Stimulated activated CD4-positive, alpha-beta T cell treated with anti-CD3 and anti-CD28 coated beads, Interleukin-15, amount 100 ng/mL, for 1 hour (primary cell): ENCODE data around the gene CERS5.

ENCODE experiments used
- DNase-seq, 2 donors: peaks; one replicate each; pipeline ENCODE4 v3.0.0-alpha.2; 2020; ENCODE audit warnings: low read depth in 1 of 2, low spot score in 1 of 2

The CERS5 gene

GRCh38 chr12:50167049-50167828 is at the start of gene CERS5:
Gene CERS5, minus strand, starts transcription at chr12:50167369. Its CDS starts 72 bp downstream, at chr12:50167297.
- DNase-seq = peak; percentile 92 to 94

GRCh38 chr12:50215033-50215432 is 47.9 kb upstream of the CERS5 start:
- DNase-seq = no peak

GRCh38 chr12:50214018-50214417 is 46.8 kb upstream of the CERS5 start:
- no peak for DNase-seq

- no peak for DNase-seq
Measured at GRCh38 chr12:50213439-50213838, 46.3 kb upstream of the CERS5 start.

- DNase-seq = no peak
Measured at GRCh38 chr12:50212071-50212467, 44.9 kb upstream of the CERS5 start.

- no peak for DNase-seq
Measured at GRCh38 chr12:50211392-50212070, 44.4 kb upstream of the CERS5 start.

- no peak for DNase-seq
Measured at GRCh38 chr12:50207424-50207823, 40.3 kb upstream of the CERS5 start.

GRCh38 chr12:50205648-50206047 is 38.5 kb upstream of the CERS5 start:
- no peak for DNase-seq

GRCh38 chr12:50203691-50204090 is 36.5 kb upstream of the CERS5 start:
- no peak for DNase-seq

- no peak for DNase-seq
Measured at GRCh38 chr12:50201987-50202521, 34.9 kb upstream of the CERS5 start.

GRCh38 chr12:50200552-50201273 is 33.5 kb upstream of the CERS5 start:
- no peak for DNase-seq

- DNase-seq = no peak
Measured at GRCh38 chr12:50198829-50199228, 31.7 kb upstream of the CERS5 start.

- no peak for DNase-seq
Measured at GRCh38 chr12:50197297-50197727, 30.1 kb upstream of the CERS5 start.

- no peak for DNase-seq
Measured at GRCh38 chr12:50196537-50196936, 29.4 kb upstream of the CERS5 start.

GRCh38 chr12:50195832-50196231 is 28.7 kb upstream of the CERS5 start:
- no peak for DNase-seq

- no peak for DNase-seq
Measured at GRCh38 chr12:50192908-50193307, 25.7 kb upstream of the CERS5 start.

- DNase-seq = no peak
Measured at GRCh38 chr12:50192236-50192635, 25.1 kb upstream of the CERS5 start.

- no peak for DNase-seq
Measured at GRCh38 chr12:50190859-50191258, 23.7 kb upstream of the CERS5 start.

GRCh38 chr12:50188875-50189575 is 21.9 kb upstream of the CERS5 start:
- no peak for DNase-seq

GRCh38 chr12:50188241-50188781 is 21.1 kb upstream of the CERS5 start:
- no peak for DNase-seq
